Right lobe of liver (tissue), 4 donors: ENCODE measurements around the gene CLOCK.

Experiments
- CTCF ChIP-seq, 4 donors: fragments of 200-600 bp in 3 of 4; fragments of 450-650 bp in 1 of 4; IDR thresholded peaks; one replicate each; pipeline versions ENCODE4 v1.5.1 to v1.8.0; 2016 to 2022; ENCODE audit warnings: antibody characterized with exemption in 4 of 4, mild to moderate bottlenecking in 2 of 4
- POLR2A ChIP-seq: fragments of 450-650 bp; IDR thresholded peaks from one replicate; pipeline ENCODE4 v1.6.1; 2017; ENCODE audit warnings: antibody characterized with exemption, mild to moderate bottlenecking
- donor health status: DM: no; HTN: no; CAD: no.
- donor health status: DM: no; HTN: no; CAD: no.
- donor health status: DM: no; HTN: yes; CAD: no.

DNA sequence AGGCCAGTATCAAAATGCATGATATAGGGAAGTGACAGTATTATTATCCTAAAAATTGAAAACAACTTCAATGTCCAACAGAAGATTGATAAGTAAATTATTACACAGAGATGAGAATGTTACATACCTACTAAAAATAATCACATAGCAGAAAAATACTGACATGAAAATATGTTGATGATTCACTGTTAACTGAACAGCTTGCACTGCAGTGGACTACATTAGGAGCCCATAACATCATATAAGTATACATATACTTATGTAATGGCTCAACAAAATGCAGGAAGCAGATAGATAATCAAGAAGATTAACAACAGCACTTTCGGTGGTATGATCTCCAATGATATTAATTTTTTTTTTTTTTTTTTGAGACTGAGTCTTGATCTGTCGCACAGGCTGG is 7.1 kb downstream of the CLOCK start:
- TF ChIP-seq CTCF (IDR thresholded peaks at IDR 0.05) (no peak), POLR2A (no peak)
